HEK293 (cell line): Measurements from ENCODE around the gene GPBAR1.
"Not testable (repeated sequence)": the region's sequence is repeated elsewhere in the genome, so short reads cannot be mapped to it uniquely, and the experiment has no call there.

Experiments used
- KLF10 ChIP-seq: fragments of 450-650 bp; IDR thresholded peaks from 2 replicates; pipeline ENCODE4 v1.5.1; 2018; ENCODE audit warnings: missing biosample characterization, mild to moderate bottlenecking, missing genetic modification characterization
- ZNF623 ChIP-seq: fragments of 450-650 bp; formaldehyde crosslinking; IDR thresholded peaks from 2 replicates; pipeline ENCODE4 v1.5.1; 2016; ENCODE audit warnings: missing biosample characterization, missing genetic modification characterization
- ZNF777 ChIP-seq: fragments of 450-650 bp; formaldehyde crosslinking; IDR thresholded peaks from 2 replicates; pipeline ENCODE4 v1.5.1; 2017; ENCODE audit warnings: missing biosample characterization, missing genetic modification characterization, borderline replicate concordance

- not testable (repeated sequence) for TF ChIP-seq KLF10 (tag by site-specific recombination); ZNF777 (tag by site-specific recombination); ZNF623
These were observed 50.9 kb downstream of the GPBAR1 start for GRCh38 chr2:218311541-218312266.
